Adrenal gland (tissue), 5 donors: ENCODE results near the gene NR3C1.

Experiments used
- CTCF ChIP-seq, 6 experiments: fragments of 450-650 bp in 4 of 6; fragments of 200-600 bp in 2 of 6; sonication (generic) in 1 of 6; IDR thresholded peaks; 1 replicate in 5 of 6; 2 replicates in 1 of 6; pipeline versions ENCODE4 v1.5.1 to v1.8.0; 2016 to 2021; ENCODE audit warnings: antibody characterized with exemption in 6 of 6, mild to moderate bottlenecking in 2 of 6, moderate library complexity in 1 of 6
- POLR2A ChIP-seq, 2 donors: fragments of 450-650 bp; IDR thresholded peaks; one replicate each; pipeline ENCODE4 v1.6.1; 2017; ENCODE audit warnings: antibody characterized with exemption in 2 of 2, mild to moderate bottlenecking in 2 of 2, moderate library complexity in 1 of 2
- donor health status: DM: no; HTN: no; CAD: no.

GRCh38 chr5:143400541-143401226 lies 2.8 kb downstream of the NR3C1 start:
- TF ChIP-seq POLR2A (IDR thresholded peaks at IDR 0.05) (no peak), CTCF (IDR thresholded peaks at IDR 0.05) (no peak)
